ENCODE measurements around the gene LILRA6.
A peak's percentile ranks its signal among the peaks of the same experiment; 100 is the strongest.

LILRA6 gene

DNA sequence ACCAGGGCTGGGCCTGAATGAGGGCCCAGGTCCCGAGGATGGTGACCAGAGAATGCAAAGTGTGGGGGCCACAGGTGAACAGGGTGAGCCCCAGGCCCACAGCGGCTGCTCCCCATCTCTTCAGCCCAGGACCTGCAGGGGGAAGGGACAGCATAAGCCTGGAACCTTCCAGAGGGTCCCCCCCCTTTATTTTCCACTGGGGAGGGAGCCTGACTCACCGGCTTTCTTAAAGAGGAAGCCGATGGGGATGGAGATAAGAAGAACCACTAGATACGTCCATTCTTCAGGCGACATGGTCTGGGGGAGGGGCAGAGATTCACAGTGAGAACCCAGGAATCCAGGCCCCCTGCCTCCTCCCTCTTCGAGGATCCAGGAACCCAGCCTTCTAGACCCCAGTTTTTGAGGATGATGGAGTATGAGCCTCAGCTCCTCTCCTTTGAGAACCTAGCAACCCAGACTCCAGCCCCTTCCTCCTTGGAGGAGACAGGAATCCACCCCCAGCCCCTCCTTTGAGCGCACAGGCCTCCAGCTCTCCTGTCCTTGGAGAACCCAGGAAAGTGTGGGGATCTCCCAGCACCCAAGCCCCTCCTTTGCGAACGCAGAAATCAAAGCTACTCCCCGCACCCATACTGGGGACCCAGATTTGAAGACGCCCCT lies 54.2 kb downstream of the LILRA6 start:
- peak; percentile 48 for DNase-seq (ENCODE audit: low spot score)

DNA sequence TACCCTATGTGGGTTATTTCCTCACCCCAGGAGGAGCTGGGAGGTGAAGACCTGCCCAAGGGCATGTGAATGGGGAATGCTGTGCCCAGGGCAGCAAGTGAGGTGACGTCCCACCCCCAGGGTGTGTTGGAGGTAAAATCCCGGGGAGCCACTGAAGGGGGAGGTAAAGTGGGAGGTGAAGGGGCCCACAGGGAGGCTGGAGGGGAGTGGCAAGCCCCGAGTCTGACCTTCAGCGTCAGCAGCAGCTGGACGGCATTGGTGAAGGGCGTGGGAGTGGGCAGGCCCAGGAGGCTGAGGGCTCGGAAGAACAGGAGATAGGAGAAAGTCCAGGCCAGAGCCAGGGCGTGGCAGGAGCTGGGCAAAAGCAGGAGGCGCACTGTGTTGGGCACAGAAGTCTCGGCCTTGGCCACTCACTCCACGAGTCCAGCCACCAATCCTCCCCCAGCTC lies 55.6 kb downstream of the LILRA6 start:
- no peak for DNase-seq (ENCODE audit: low spot score)
